GM12892 (cell line): ENCODE results near the gene CDKN1A.

Source experiments
- POLR2A ChIP-seq: IDR thresholded peaks from 2 replicates; pipeline ENCODE4 v1.6.1; 2011; ENCODE audit warnings: low read depth, low read length, control low read depth
- POLR2AphosphoS5 ChIP-seq: IDR thresholded peaks from 2 replicates; pipeline ENCODE4 v1.6.1; 2011; ENCODE audit warnings: low read depth, low read length, control low read depth

DNA sequence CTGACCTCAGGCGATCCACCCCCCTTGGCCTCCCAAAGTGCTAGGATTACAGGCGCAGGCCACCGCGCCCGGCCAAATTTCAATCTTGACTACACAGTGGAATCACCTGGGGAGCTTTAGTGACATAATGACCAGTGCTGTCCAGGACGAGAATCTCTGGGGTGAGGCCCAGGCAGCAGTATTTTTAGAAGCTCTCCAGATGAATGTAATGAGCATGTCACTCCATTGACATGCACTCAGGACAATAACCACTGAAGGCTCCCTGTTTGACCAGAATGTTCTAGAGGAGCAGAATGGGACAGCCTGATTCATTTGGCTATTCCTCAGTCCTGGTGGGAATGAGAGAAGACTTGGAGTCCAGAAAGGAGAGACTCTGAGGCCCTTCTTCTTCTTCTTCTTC is 45.1 kb upstream of the CDKN1A start:
- no peak for TF ChIP-seq POLR2AphosphoS5
- no peak for TF ChIP-seq POLR2A
